Measurements from ENCODE around the gene PIR. TPM values are rescaled to one million over a fixed set of nuclear protein-coding genes. Genes with fewer than 3 reads are reported as not detected.
A peak's percentile ranks its signal among the peaks of the same experiment; 100 is the strongest.

PIR gene
- total RNA-seq, 1 donor from 2014 or later = 45.0 TPM

- H3K4me2 ChIP-seq = no peak overlapping the region
- H3K36me3 ChIP-seq = no peaks in the 10 kb centered on the region
- Mint-ChIP-seq H3K27me3 (ENCODE audit: insufficient read depth, low read depth) (peaks cover 2% of the 10 kb centered on the region), H3K4me1 (peaks cover 50% of the 10 kb centered on the region), H3K27ac (no peak overlapping the region), H3K36me3 (no peaks in the 10 kb centered on the region), H3K4me3 (no peak overlapping the region), H3K9me3 (no peaks in the 10 kb centered on the region)
- no peak overlapping the region for H2AFZ ChIP-seq (replicated peaks)
- no peaks in the 10 kb centered on the region for H3K79me2 ChIP-seq (ENCODE audit: low read depth)
- no peak for DNase-seq (ENCODE audit: low spot score)
- H3K9ac ChIP-seq = no peak overlapping the region
- no peak for TF ChIP-seq EZH2 (IDR thresholded peaks at IDR 0.05)
- no peak for TF ChIP-seq CTCF (IDR thresholded peaks at IDR 0.05)
- no peak for TF ChIP-seq EZH2phosphoT487 (IDR thresholded peaks at IDR 0.05)
- no peaks in the 10 kb centered on the region for H4K20me1 ChIP-seq (ENCODE audit: low read depth)
- H3K27me3 ChIP-seq = peaks cover 60% of the 10 kb centered on the region
- H3K4me3 ChIP-seq = no peak overlapping the region
- H3F3A ChIP-seq (ENCODE audit: low read depth) = no peaks in the 10 kb centered on the region
- H3K27ac ChIP-seq = no peak overlapping the region
- H3K9me3 ChIP-seq (ENCODE audit: low read depth) = no peaks in the 10 kb centered on the region
- peaks cover 20% of the 10 kb centered on the region for H3K4me1 ChIP-seq
These were observed 150.1 kb downstream of the PIR start for GRCh38 chrX:15343075-15343476.

GRCh38 chrX:15340867-15341266 lies 152.3 kb downstream of the PIR start:
- peak overlapping the region; percentile 34 for H2AFZ ChIP-seq (replicated peaks)
- Mint-ChIP-seq H3K27me3 (ENCODE audit: insufficient read depth, low read depth) (peaks cover 2% of the 10 kb centered on the region), H3K9me3 (no peaks in the 10 kb centered on the region), H3K4me3 (peak overlapping the region; percentile 18), H3K27ac (peak overlapping the region; percentile 96), H3K4me1 (peaks cover 58% of the 10 kb centered on the region), H3K36me3 (no peaks in the 10 kb centered on the region)
- no peaks in the 10 kb centered on the region for H4K20me1 ChIP-seq (ENCODE audit: low read depth)
- H3K4me2 ChIP-seq = peak overlapping the region; percentile 56
- no peaks in the 10 kb centered on the region for H3K79me2 ChIP-seq (ENCODE audit: low read depth)
- peaks cover 65% of the 10 kb centered on the region for H3K27me3 ChIP-seq
- no peaks in the 10 kb centered on the region for H3K9me3 ChIP-seq (ENCODE audit: low read depth)
- no peak for TF ChIP-seq EZH2phosphoT487 (IDR thresholded peaks at IDR 0.05)
- TF ChIP-seq EZH2 (IDR thresholded peaks at IDR 0.05) = no peak
- TF ChIP-seq CTCF (IDR thresholded peaks at IDR 0.05) = no peak
- no peaks in the 10 kb centered on the region for H3K36me3 ChIP-seq
- H3K4me1 ChIP-seq = peaks cover 20% of the 10 kb centered on the region
- DNase-seq (ENCODE audit: low spot score) = peak; percentile 55
- peak overlapping the region; percentile 57 for H3K27ac ChIP-seq
- no peak overlapping the region for H3K9ac ChIP-seq
- no peaks in the 10 kb centered on the region for H3F3A ChIP-seq (ENCODE audit: low read depth)
- no peak overlapping the region for H3K4me3 ChIP-seq

- H3K4me3 ChIP-seq = peak overlapping the region; percentile 59
- no peaks in the 10 kb centered on the region for H3K9me3 ChIP-seq (ENCODE audit: low read depth)
- H3K79me2 ChIP-seq (ENCODE audit: low read depth) = peaks cover 18% of the 10 kb centered on the region
- no peaks in the 10 kb centered on the region for H3K36me3 ChIP-seq
- TF ChIP-seq EZH2 (IDR thresholded peaks at IDR 0.05) (no peak), CTCF (IDR thresholded peaks at IDR 0.05) (no peak), EZH2phosphoT487 (IDR thresholded peaks at IDR 0.05) (no peak)
- peaks cover 16% of the 10 kb centered on the region for H3K4me1 ChIP-seq
- Mint-ChIP-seq H3K27me3 (ENCODE audit: insufficient read depth, low read depth) (peaks cover 2% of the 10 kb centered on the region), H3K4me3 (peak overlapping the region; percentile 94), H3K36me3 (no peaks in the 10 kb centered on the region), H3K9me3 (no peaks in the 10 kb centered on the region), H3K27ac (peak overlapping the region; percentile 86), H3K4me1 (peaks cover 37% of the 10 kb centered on the region)
- DNase-seq (ENCODE audit: low spot score) = peak; percentile 35
- H4K20me1 ChIP-seq (ENCODE audit: low read depth) = no peaks in the 10 kb centered on the region
- H2AFZ ChIP-seq (replicated peaks) = peak overlapping the region; percentile 5
- peaks cover 35% of the 10 kb centered on the region for H3K27me3 ChIP-seq
- peak overlapping the region; percentile 75 for H3K4me2 ChIP-seq
- H3K27ac ChIP-seq = no peak overlapping the region
- no peaks in the 10 kb centered on the region for H3F3A ChIP-seq (ENCODE audit: low read depth)
- no peak overlapping the region for H3K9ac ChIP-seq
These were observed 157.1 kb downstream of the PIR start for GRCh38 chrX:15336023-15336413.
